Osteoblast (primary cell): Measurements from ENCODE around the gene DPH2. TPM values are rescaled to one million over a fixed set of nuclear protein-coding genes. Genes with fewer than 3 reads are reported as not detected.
A peak's percentile ranks its signal among the peaks of the same experiment; 100 is the strongest.

ENCODE experiments used
- DNase-seq: peaks from one replicate; pipeline ENCODE4 v3.0.0; 2011; ENCODE audit warnings: low spot score, mixed read lengths; ENCODE audit not compliant: insufficient read length; ENCODE audit errors: missing footprints
- H2AFZ ChIP-seq: 2 replicates; pipeline ENCODE4 v1.6.0; 2011; ENCODE audit warnings: mild to moderate bottlenecking, low read length
- H3K27ac ChIP-seq: 2 replicates; pipeline ENCODE4 v1.5.1; 2011; ENCODE audit warnings: mild to moderate bottlenecking, low read depth, low read length, moderate library complexity
- H3K27me3 ChIP-seq: 2 replicates; pipeline ENCODE4 v1.6.0; 2012; ENCODE audit warnings: mild to moderate bottlenecking, control low read depth, inconsistent platforms, low read length, moderate library complexity; ENCODE audit not compliant: insufficient read depth
- H3K36me3 ChIP-seq: 2 replicates; pipeline ENCODE4 v1.5.1; 2011; ENCODE audit warnings: mild to moderate bottlenecking, low read length, control low read depth, moderate library complexity; ENCODE audit not compliant: insufficient read depth
- H3K4me1 ChIP-seq: 2 replicates; pipeline ENCODE4 v1.5.1; 2011; ENCODE audit warnings: mild to moderate bottlenecking, low read length, control low read depth, moderate library complexity; ENCODE audit not compliant: insufficient read depth
- H3K4me2 ChIP-seq: 2 replicates; pipeline ENCODE4 v1.6.0; 2011; ENCODE audit warnings: mild to moderate bottlenecking, low read length; ENCODE audit not compliant: insufficient read depth
- H3K4me3 ChIP-seq: fragments of 200-600 bp; sonication (generic); 3 replicates; pipeline ENCODE4 v1.5.1; 2012; ENCODE audit warnings: mild to moderate bottlenecking, low read length, inconsistent platforms; ENCODE audit not compliant: insufficient read depth
- H3K79me2 ChIP-seq: 2 replicates; pipeline ENCODE4 v1.6.0; 2012; ENCODE audit warnings: mild to moderate bottlenecking, low read length, control low read depth, inconsistent platforms; ENCODE audit not compliant: insufficient read depth
- H3K9me3 ChIP-seq: 2 replicates; pipeline ENCODE4 v1.5.1; 2011; ENCODE audit warnings: low read depth, low read length, control low read depth
- H4K20me1 ChIP-seq: 2 replicates; pipeline ENCODE4 v1.6.0; 2012; ENCODE audit warnings: mild to moderate bottlenecking, low read length, control low read depth; ENCODE audit not compliant: insufficient read depth
- CTCF ChIP-seq: IDR thresholded peaks from 2 replicates; pipeline ENCODE4 v1.5.1; 2011; ENCODE audit warnings: mild to moderate bottlenecking, low read depth, low read length, moderate library complexity; ENCODE audit errors: extremely low read depth
- total RNA-seq: library from RNA; depleted of rRNA; stranded (reverse); fragments of >200 nt; gene quantifications from 2 replicates; pipeline ENCODE4 v1.2.3, GENCODE V29; 2012

Gene DPH2
- total RNA-seq, 1 donor: 15.6 TPM

GRCh38 chr1:43947874-43948437 lies 21.9 kb upstream of the DPH2 start:
- Histone ChIP-seq H3K27ac (no peak overlapping the region), H4K20me1 (peaks cover 33% of the 10 kb centered on the region), H3K27me3 (no peaks in the 10 kb centered on the region), H2AFZ (no peak overlapping the region), H3K4me2 (peak overlapping the region; percentile 96), H3K4me1 (peaks cover 23% of the 10 kb centered on the region), H3K36me3 (peaks cover 11% of the 10 kb centered on the region), H3K9me3 (no peaks in the 10 kb centered on the region), H3K4me3 (peak overlapping the region; percentile 96), H3K79me2 (peaks cover 51% of the 10 kb centered on the region)
- peak; percentile 84 for DNase-seq
- TF ChIP-seq CTCF: no peak

GRCh38 chr1:43949678-43950077 lies 20.1 kb upstream of the DPH2 start:
- H3K36me3 ChIP-seq: peaks cover 11% of the 10 kb centered on the region
- no peak for DNase-seq
- no peaks in the 10 kb centered on the region for H3K9me3 ChIP-seq
- no peak overlapping the region for H2AFZ ChIP-seq
- H3K79me2 ChIP-seq: peaks cover 65% of the 10 kb centered on the region
- peaks cover 51% of the 10 kb centered on the region for H4K20me1 ChIP-seq
- TF ChIP-seq CTCF: no peak
- H3K4me1 ChIP-seq: peaks cover 23% of the 10 kb centered on the region
- H3K4me2 ChIP-seq: no peak overlapping the region
- no peak overlapping the region for H3K27ac ChIP-seq
- no peak overlapping the region for H3K4me3 ChIP-seq
- H3K27me3 ChIP-seq: no peaks in the 10 kb centered on the region

- Histone ChIP-seq H3K27ac (no peak overlapping the region), H3K9me3 (no peaks in the 10 kb centered on the region), H3K4me1 (peaks cover 15% of the 10 kb centered on the region), H3K4me2 (no peak overlapping the region), H3K4me3 (no peak overlapping the region), H3K27me3 (no peaks in the 10 kb centered on the region), H3K79me2 (peaks cover 73% of the 10 kb centered on the region), H2AFZ (no peak overlapping the region), H4K20me1 (peaks cover 58% of the 10 kb centered on the region), H3K36me3 (peaks cover 15% of the 10 kb centered on the region)
- no peak for TF ChIP-seq CTCF
- peak; percentile 82 for DNase-seq
Measured at GRCh38 chr1:43951021-43951985, 18.5 kb upstream of the DPH2 start.

- TF ChIP-seq CTCF: no peak
- H3K9me3 ChIP-seq: no peaks in the 10 kb centered on the region
- no peak overlapping the region for H3K4me2 ChIP-seq
- H3K4me3 ChIP-seq: no peak overlapping the region
- DNase-seq: no peak
- peaks cover 60% of the 10 kb centered on the region for H4K20me1 ChIP-seq
- H3K36me3 ChIP-seq: peaks cover 26% of the 10 kb centered on the region
- no peak overlapping the region for H2AFZ ChIP-seq
- H3K4me1 ChIP-seq: peaks cover 6% of the 10 kb centered on the region
- peaks cover 62% of the 10 kb centered on the region for H3K79me2 ChIP-seq
- H3K27ac ChIP-seq: no peak overlapping the region
- no peaks in the 10 kb centered on the region for H3K27me3 ChIP-seq
Measured at GRCh38 chr1:43952731-43953346, 17.0 kb upstream of the DPH2 start.
